ENCODE results near the gene ZNF346. TPM values are rescaled to one million over a fixed set of nuclear protein-coding genes. Genes with fewer than 3 reads are reported as not detected.
A peak's percentile ranks its signal among the peaks of the same experiment; 100 is the strongest.

Gene ZNF346
- total and polyA plus RNA-seq, 10 donors: 5.9 to 36.3 (median 25.6) TPM

- intact Hi-C loops (cut with DNase I; ENCODE audit: low total_unique reads): loop anchor here (10.0 kb wide), 1 partner anchor 187 kb away; the partner anchor contains the start of genes PRELID1 and RAB24
- no peak overlapping the region for H3K4me3 ChIP-seq
- no peaks in the 10 kb centered on the region for H3K27me3 ChIP-seq (replicated peaks in 1 of 7)
- TF ChIP-seq POLR2AphosphoS5 (IDR thresholded peaks at IDR 0.05) (no peak), CTCF (IDR thresholded peaks at IDR 0.05 in 8 of 11, conservative IDR thresholded peaks at IDR 0.05 in 3 of 11) (no peak), POLR2A (IDR thresholded peaks at IDR 0.05) (no peak)
- WGBS, 5 donors: 95 to 99% (median 96%) methylated on average over 30 of the region's 30 CpGs
- H3K27ac ChIP-seq: peak overlapping the region in 6 of 8 donors; percentile 59 to 79 (median 70)
- no peaks in the 10 kb centered on the region for H3K36me3 ChIP-seq
- H3K4me1 ChIP-seq: peaks cover 7 to 40% (median 29%) of the 10 kb centered on the region in 6 donors
- no peaks in the 10 kb centered on the region for H3K9me3 ChIP-seq
- DNase-seq: no peak
Observed at GRCh38 chr5:177117441-177118045, 95.0 kb downstream of the ZNF346 start.

GRCh38 chr5:177122566-177122965 lies 100.1 kb downstream of the ZNF346 start:
- Histone ChIP-seq H3K9me3 (no peaks in the 10 kb centered on the region), H3K27me3 (replicated peaks in 1 of 7) (no peaks in the 10 kb centered on the region), H3K4me1 (peaks cover 0 to 14% (median 0%) of the 10 kb centered on the region in 6 donors), H3K27ac (no peak overlapping the region), H3K4me3 (no peak overlapping the region), H3K36me3 (no peaks in the 10 kb centered on the region)
- DNase-seq: peak; percentile 17
- 95 to 99% (median 97%) methylated on average over 5 of the region's 5 CpGs for WGBS, 5 donors
- intact Hi-C loops (cut with DNase I; ENCODE audit: low total_unique reads): no loop called here
- TF ChIP-seq POLR2A (IDR thresholded peaks at IDR 0.05): no peak
- no peak for TF ChIP-seq POLR2AphosphoS5 (IDR thresholded peaks at IDR 0.05)
- TF ChIP-seq CTCF (IDR thresholded peaks at IDR 0.05 in 8 of 11, conservative IDR thresholded peaks at IDR 0.05 in 3 of 11): no peak

- H3K4me3 ChIP-seq: peak overlapping the region in 1 of 8 donors; percentile 4
- TF ChIP-seq POLR2AphosphoS5 (IDR thresholded peaks at IDR 0.05) (peak in 1 of 3 donors; percentile 23), POLR2A (IDR thresholded peaks at IDR 0.05) (no peak)
Observed at GRCh38 chr5:177123789-177124485, 101.4 kb downstream of the ZNF346 start.

GRCh38 chr5:177124486-177124991 lies 102.0 kb downstream of the ZNF346 start:
- peak overlapping the region in 3 of 8 donors; percentile 15 to 38 (median 35) for H3K27ac ChIP-seq
- WGBS, 5 donors: 86 to 92% (median 90%) methylated on average over 4 of the region's 4 CpGs
- no peaks in the 10 kb centered on the region for H3K36me3 ChIP-seq
- TF ChIP-seq POLR2AphosphoS5 (IDR thresholded peaks at IDR 0.05) (no peak), POLR2A (IDR thresholded peaks at IDR 0.05) (no peak), CTCF (IDR thresholded peaks at IDR 0.05 in 8 of 11, conservative IDR thresholded peaks at IDR 0.05 in 3 of 11) (no peak)
- no peak overlapping the region for H3K4me3 ChIP-seq
- intact Hi-C loops (cut with DNase I; ENCODE audit: low total_unique reads): no loop called here
- H3K27me3 ChIP-seq (replicated peaks in 1 of 7): no peaks in the 10 kb centered on the region
- DNase-seq: peak; percentile 62
- peaks cover 0 to 24% (median 13%) of the 10 kb centered on the region in 6 donors for H3K4me1 ChIP-seq
- H3K9me3 ChIP-seq: no peaks in the 10 kb centered on the region

More at GRCh38 chr5:177123789-177124485, 101.4 kb downstream of the ZNF346 start:
- DNase-seq: peak; percentile 75
- Histone ChIP-seq H3K27ac (peak overlapping the region in 3 of 8 donors; percentile 15 to 38 (median 35)), H3K4me1 (peaks cover 0 to 18% (median 8%) of the 10 kb centered on the region in 6 donors), H3K36me3 (no peaks in the 10 kb centered on the region), H3K9me3 (no peaks in the 10 kb centered on the region), H3K27me3 (replicated peaks in 1 of 7) (no peaks in the 10 kb centered on the region)
- intact Hi-C loops (cut with DNase I; ENCODE audit: low total_unique reads): no loop called here
- WGBS, 5 donors: 64 to 74% (median 71%) methylated on average over 15 of the region's 15 CpGs

All from spleen (tissue), 11 donors.